Measurements from ENCODE around the gene SH3BP2. TPM values are rescaled to one million over a fixed set of nuclear protein-coding genes. Genes with fewer than 3 reads are reported as not detected.
"Not testable (repeated sequence)": the region's sequence is repeated elsewhere in the genome, so short reads cannot be mapped to it uniquely, and the experiment has no call there.

The SH3BP2 gene
- total RNA-seq, 2 experiments from 2014 or later: 78.8 to 82.5 TPM

DNA sequence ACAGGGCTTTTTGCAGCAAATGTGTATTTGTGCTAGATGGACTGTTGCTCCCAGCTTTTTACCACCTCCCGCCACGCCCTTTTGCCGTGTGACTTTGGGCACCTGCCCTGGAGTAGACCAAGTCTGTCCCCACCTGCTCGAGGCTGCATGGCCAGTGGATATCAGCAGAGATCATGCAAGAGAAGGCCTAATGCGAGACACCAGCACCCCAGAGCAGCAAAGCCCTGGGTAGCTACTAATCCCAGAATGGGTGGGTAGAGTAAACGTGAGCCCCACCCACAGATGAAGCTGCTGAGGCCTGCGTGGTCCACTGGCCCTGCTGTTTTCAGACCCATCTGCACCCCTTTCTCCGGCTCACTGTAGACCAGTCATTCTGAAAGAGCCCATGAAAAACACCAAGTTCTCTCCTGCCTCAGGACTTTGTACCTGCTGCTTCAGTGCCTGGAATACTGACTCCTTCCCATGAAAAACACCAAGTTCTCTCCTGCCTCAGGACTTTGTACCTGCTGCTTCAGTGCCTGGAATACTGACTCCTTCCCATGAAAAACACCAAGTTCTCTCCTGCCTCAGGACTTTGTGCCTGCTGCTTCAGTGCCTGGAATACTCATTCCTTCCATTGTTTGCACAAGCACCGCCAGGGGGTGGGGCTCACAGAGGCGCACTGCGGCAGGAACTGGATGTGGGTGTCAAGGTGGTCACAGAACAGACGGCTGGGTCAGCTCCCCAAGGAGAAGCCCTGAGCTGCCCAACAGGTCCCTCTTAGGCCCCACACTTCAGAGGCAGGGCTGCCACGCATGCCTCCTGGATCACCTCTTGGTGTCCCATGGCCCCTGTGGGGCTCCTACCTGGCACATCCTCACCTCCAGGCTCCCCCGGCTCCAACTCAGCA is 31.6 kb upstream of the SH3BP2 start:
- ChIA-PET POLR2A (no interaction called here), CTCF (no interaction called here)

DNA sequence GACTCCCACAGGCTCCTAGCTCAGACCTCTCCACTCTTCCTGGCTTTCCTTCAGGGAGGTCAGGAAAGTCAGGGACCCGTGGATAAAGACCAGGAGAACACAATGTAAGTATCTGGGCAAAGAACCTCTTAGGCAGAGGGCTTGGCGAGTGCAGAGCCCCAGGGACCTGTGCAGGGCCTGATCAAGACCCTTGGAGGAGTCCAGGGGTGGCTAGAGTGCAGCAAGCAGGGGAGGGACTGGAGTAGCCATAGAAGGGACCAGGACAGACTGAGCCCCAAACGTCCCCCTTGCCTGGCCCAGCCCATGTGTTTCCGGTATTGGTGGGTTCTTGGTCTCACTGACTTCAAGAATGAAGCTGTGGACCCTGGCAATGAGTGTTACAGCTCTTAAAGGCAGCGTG is 30.8 kb upstream of the SH3BP2 start:
- ChIA-PET POLR2A (no interaction called here), CTCF (interaction anchor here (1.3 to 3.9 kb wide), 3 partner anchors 16 to 162 kb away, joined by 4 to 15 read pairs (median 4); no protein-coding TSS in a partner anchor)

DNA sequence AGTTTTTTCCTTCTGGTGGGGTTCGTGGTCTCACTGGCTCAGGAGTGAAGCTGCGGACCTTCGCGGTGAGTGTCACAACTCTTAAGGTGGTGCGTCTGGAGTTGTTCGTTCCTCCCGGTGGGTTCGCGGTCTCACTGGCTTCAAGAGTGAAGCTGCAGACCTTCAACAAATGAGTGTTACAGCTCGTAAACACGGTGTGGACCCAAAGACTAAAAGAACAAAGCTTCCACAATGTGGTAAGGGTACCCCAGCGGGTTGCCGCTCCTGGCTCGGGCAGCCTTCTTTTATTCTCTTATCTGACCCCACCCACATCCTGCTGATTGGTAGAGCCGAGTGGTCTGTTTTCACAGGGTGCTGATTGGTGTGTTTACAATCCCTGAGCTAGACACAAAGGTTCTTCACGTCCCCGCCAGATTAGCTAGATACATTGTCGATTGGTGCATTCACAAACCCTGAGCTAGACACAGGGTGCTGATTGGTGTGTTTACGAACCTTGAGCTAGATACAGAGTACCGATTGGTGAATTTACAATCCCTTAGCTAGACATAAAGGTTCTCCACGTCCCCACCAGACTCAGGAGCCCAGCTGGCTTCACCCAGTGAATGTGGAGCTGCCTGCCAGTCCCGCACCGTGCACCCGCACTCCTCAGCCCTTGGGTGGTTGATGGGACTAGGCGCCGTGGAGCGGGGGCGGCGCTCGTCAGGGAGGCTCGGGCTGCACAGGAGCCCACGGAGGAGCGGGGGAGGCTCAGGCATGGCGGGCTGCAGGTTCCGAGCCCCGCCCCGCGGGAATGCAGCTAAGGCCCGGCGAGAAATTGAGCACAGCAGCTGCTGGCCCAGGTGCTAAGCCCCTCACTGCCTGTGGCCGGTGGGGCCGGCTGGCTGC is 30.2 kb upstream of the SH3BP2 start:
- POLR2A ChIA-PET: interaction anchor here (1.8 kb wide), 1 partner anchor 173 kb away, joined by 12 read pairs; no protein-coding TSS in a partner anchor
- CTCF ChIA-PET: interaction anchor here (0.9 to 3.9 kb wide), 12 partner anchors 16 to 199 kb away, joined by 3 to 15 read pairs (median 4); no protein-coding TSS in a partner anchor

DNA sequence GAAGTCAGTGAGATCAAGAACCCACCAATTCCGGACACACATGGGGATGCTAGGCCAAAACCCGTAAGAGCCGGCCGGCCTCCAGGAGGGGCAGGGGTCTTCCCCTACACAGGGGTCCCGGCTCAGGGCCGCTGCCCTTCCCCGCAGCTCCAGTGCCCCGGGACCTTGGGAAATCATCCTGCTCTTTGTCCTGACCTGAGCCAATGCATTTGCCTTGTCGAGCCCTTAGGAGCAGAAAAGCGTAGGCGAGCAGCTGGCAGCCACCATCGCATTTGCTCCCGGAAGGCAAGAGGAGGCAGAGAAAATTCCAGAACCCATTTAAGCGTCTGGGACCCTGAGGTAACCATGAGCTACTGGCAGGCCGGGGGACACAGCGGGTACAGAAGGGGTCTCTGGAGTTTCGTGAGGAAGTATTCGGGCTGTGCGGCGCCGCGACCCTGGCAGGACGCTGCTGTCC is 29.3 kb upstream of the SH3BP2 start:
- POLR2A ChIA-PET: interaction anchor here (1.0 to 1.8 kb wide), 4 partner anchors 22 to 190 kb away, joined by 3 to 12 read pairs (median 6); no protein-coding TSS in a partner anchor
- CTCF ChIA-PET: interaction anchor here (0.6 to 3.9 kb wide), 14 partner anchors 19 to 344 kb away, joined by 3 to 15 read pairs (median 4); no protein-coding TSS in a partner anchor

GRCh38 chr4:2765832-2766526 is 26.9 kb upstream of the SH3BP2 start:
- ChIA-PET POLR2A (no interaction called here), CTCF (interaction anchor here (0.7 to 3.9 kb wide), 4 partner anchors 16 to 89 kb away, joined by 3 to 15 read pairs (median 3); no protein-coding TSS in a partner anchor)

- POLR2A ChIA-PET: no interaction called here
- CTCF ChIA-PET: interaction anchor here (0.9 to 1.4 kb wide), 2 partner anchors 44 to 51 kb away, joined by 3 to 4 read pairs; no protein-coding TSS in a partner anchor
These were observed 25.7 kb upstream of the SH3BP2 start for GRCh38 chr4:2767046-2767704.

- CTCF ChIA-PET: interaction anchor here (1.4 kb wide), 1 partner anchor 43 kb away, joined by 4 read pairs; no protein-coding TSS in a partner anchor
- POLR2A ChIA-PET: no interaction called here
These were observed 25.2 kb upstream of the SH3BP2 start for GRCh38 chr4:2767705-2768074.

DNA sequence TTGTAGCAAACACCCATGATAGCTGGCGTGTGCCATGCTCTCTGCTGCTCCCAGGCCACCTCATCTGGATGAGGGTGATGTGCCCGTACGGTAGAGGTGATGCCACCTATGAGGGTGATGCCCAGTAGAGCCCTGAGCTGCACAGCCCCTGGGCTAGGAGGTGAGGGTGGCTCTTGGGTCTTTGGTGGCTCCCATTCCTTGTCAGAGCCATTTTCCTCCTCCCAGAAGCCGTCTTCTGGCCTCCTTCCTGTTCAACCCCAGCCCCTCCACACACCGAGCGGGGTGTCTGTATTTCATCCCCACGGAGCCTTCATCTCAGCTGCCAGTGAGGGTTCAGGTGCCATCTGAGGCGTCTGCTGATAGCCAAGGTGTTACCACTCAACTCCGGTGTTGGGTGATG is 24.8 kb upstream of the SH3BP2 start:
- CTCF ChIA-PET: interaction anchor here (1.4 kb wide), 1 partner anchor 43 kb away, joined by 4 read pairs; no protein-coding TSS in a partner anchor
- POLR2A ChIA-PET: no interaction called here

GRCh38 chr4:2768921-2769336 is 24.0 kb upstream of the SH3BP2 start:
- ChIA-PET CTCF (no interaction called here), POLR2A (no interaction called here)

DNA sequence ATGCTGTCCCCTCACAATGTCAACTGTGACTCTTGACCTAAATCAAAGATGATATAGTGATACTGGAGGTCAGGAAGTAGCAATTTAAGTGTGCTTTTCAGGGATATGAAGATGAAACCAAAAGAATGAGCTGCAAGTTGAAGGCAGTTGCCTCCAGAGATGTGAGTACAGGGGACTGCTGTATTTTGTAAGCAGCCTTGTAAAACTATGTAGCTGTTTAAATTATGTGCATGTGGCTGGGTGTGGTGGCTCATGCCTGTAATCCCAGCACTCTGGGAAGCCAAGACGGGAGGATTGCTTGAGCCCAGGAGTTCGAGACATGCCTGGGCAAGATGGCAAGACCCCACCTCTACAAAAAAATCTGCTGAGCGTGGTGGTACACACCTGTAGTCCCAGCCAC is 21.6 kb upstream of the SH3BP2 start:
- CTCF ChIA-PET: no interaction called here

GRCh38 chr4:2780643-2781042 is 12.2 kb upstream of the SH3BP2 start:
- CTCF ChIA-PET: interaction anchor here (5.0 kb wide), 1 partner anchor 17 kb away, joined by 15 read pairs; no protein-coding TSS in a partner anchor
- POLR2A ChIA-PET: not testable (repeated sequence)

More for the DNA sequence above, 21.6 kb upstream of the SH3BP2 start:
- POLR2A ChIA-PET: interaction anchor here (1.8 kb wide), 1 partner anchor 164 kb away, joined by 7 read pairs; no protein-coding TSS in a partner anchor

- CTCF ChIA-PET: interaction anchor here (1.3 to 5.0 kb wide), 2 partner anchors 8 to 18 kb away, joined by 3 to 15 read pairs; no protein-coding TSS in a partner anchor
These were observed 11.0 kb upstream of the SH3BP2 start for GRCh38 chr4:2781911-2782310.

GRCh38 chr4:2783790-2784189 is 9.1 kb upstream of the SH3BP2 start:
- CTCF ChIA-PET: interaction anchor here (1.0 to 5.0 kb wide), 3 partner anchors 8 to 179 kb away, joined by 3 to 15 read pairs (median 3); no protein-coding TSS in a partner anchor
- POLR2A ChIA-PET: no interaction called here

More at GRCh38 chr4:2781911-2782310, 11.0 kb upstream of the SH3BP2 start:
- POLR2A ChIA-PET: no interaction called here

- ChIA-PET CTCF (interaction anchor here (0.7 to 2.1 kb wide), 3 partner anchors 16 to 252 kb away, joined by 4 to 9 read pairs (median 5); no protein-coding TSS in a partner anchor), POLR2A (interaction anchor here (0.6 to 1.1 kb wide), 5 partner anchors 12 to 150 kb away, joined by 3 to 8 read pairs (median 3); no protein-coding TSS in a partner anchor)
These were observed 7.3 kb upstream of the SH3BP2 start for GRCh38 chr4:2785613-2786012.

- CTCF ChIA-PET: interaction anchor here (2.1 kb wide), 1 partner anchor 22 kb away, joined by 9 read pairs; no protein-coding TSS in a partner anchor
- POLR2A ChIA-PET: interaction anchor here (0.6 to 1.1 kb wide), 5 partner anchors 12 to 150 kb away, joined by 3 to 8 read pairs (median 3); no protein-coding TSS in a partner anchor
These were observed 6.7 kb upstream of the SH3BP2 start for GRCh38 chr4:2786152-2786671.

DNA sequence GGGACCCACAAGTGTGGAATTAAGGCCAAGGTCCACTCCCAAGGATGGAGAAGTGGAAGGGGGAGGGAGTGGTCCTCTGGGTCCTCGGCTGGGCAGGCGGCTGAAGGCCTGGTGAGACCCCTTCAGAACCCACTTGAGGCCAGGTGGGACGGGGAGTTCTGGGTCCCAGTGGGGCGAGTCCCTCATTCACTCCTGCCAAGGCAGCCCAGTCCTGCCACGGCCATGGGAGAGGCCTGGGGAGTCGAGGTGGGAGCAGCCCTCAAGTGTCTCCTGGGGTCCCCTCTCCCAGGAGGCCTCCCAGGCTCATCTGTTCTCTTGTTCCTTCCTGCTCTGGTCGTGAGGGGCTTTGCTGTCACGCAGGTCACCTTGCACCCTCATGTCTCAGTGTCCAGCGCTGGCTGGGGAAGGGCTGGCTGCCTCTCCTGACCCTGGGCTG is 6.1 kb upstream of the SH3BP2 start:
- CTCF ChIA-PET: interaction anchor here (1.1 to 2.1 kb wide), 3 partner anchors 10 to 23 kb away, joined by 3 to 9 read pairs (median 3); no protein-coding TSS in a partner anchor

More for the DNA sequence above, 6.1 kb upstream of the SH3BP2 start:
- POLR2A ChIA-PET: no interaction called here
